ENCODE data around the gene SREBF1. TPM values are rescaled to one million over a fixed set of nuclear protein-coding genes. Genes with fewer than 3 reads are reported as not detected.

The SREBF1 gene
- total and polyA plus RNA-seq, 10 of the 15 experiments (the other 5 are each of a cell fraction or from before 2014, with no cell fraction given) = 1.4 to 84.6 (median 20.4) TPM

- CTCF ChIA-PET = interaction anchor here (1.0 to 1.3 kb wide), 2 partner anchors 12 to 42 kb away, joined by 3 to 5 read pairs; no protein-coding TSS in a partner anchor
- no peak for TF ChIP-seq SIX5 (IDR thresholded peaks at IDR 0.05; ENCODE audit: low read depth, low read length, severe bottlenecking)
- TF ChIP-seq SIN3A (IDR thresholded peaks at IDR 0.05; ENCODE audit: low read depth, low read length) = no peak
- no peak for TF ChIP-seq POLR2AphosphoS5 (IDR thresholded peaks at IDR 0.05; ENCODE audit: low read length)
- no peak for TF ChIP-seq CBX5 (IDR thresholded peaks at IDR 0.05; ENCODE audit: low read depth)
- TF ChIP-seq JUNB (IDR thresholded peaks at IDR 0.05) = no peak
- no peak for TF ChIP-seq NFYB (IDR thresholded peaks at IDR 0.05; ENCODE audit: insufficient read depth, low read depth, low read length)
- TF ChIP-seq FOXK2 (IDR thresholded peaks at IDR 0.05) = no peak
- no peak for TF ChIP-seq ZBTB33 (IDR thresholded peaks at IDR 0.05)
- TF ChIP-seq NFYA (IDR thresholded peaks at IDR 0.05; ENCODE audit: borderline replicate concordance, low read depth, low read length) = no peak
- H3K9ac ChIP-seq (ENCODE audit: control insufficient read depth, insufficient read depth, low read length) = no peak overlapping the region
Measured at GRCh38 chr17:17876959-17877528, 40.3 kb upstream of the SREBF1 start.

More at GRCh38 chr17:17876959-17877528, 40.3 kb upstream of the SREBF1 start:
- no peaks in the 10 kb centered on the region for H3K9me3 ChIP-seq (replicated peaks; ENCODE audit: control insufficient read depth, insufficient read depth, low read length)
- DNase-seq (ENCODE audit: low read depth, low spot score) (no peak), FAIRE-seq (no peak), ATAC-seq (no peak)
- 100% methylated on average over 6 of the region's 6 CpGs for WGBS (ENCODE audit: insufficient coverage, insufficient replicate concordance, low lambda C conversion rate, missing lambda C conversion rate)
- H3K4me3 ChIP-seq = no peak overlapping the region
- H3K27me3 ChIP-seq (replicated peaks in 1 of 2; ENCODE audit: control insufficient read depth in 2 of 2, insufficient read depth in 2 of 2, low read length in 1 of 2) = no peaks in the 10 kb centered on the region
- H3K27ac ChIP-seq (ENCODE audit: control insufficient read depth, insufficient read depth) = no peak overlapping the region
- in situ Hi-C loops (cut with MboI) (no loop called here), intact Hi-C loops (cut with micrococcal nuclease; ENCODE audit: unreplicated experiment) (no loop called here)
- ChIA-PET RAD21 (ENCODE audit: unreplicated experiment) (interaction anchor here (0.5 to 1.5 kb wide), 2 partner anchors 8 to 10 kb away, joined by 3 read pairs; no protein-coding TSS in a partner anchor), POLR2A (no interaction called here), SMC1A (ENCODE audit: uncharacterized antibody, unreplicated experiment) (interaction anchor here (1.4 kb wide), 1 partner anchor 42 kb away, joined by 3 read pairs; no protein-coding TSS in a partner anchor)
- peaks cover 0 to 10% of the 10 kb centered on the region in 2 experiments; a peak in 2 of 4 replicates for H3K36me3 ChIP-seq (ENCODE audit: control insufficient read depth in 2 of 2, insufficient read depth in 2 of 2, low read length in 1 of 2)
- H4K20me1 ChIP-seq (ENCODE audit: control insufficient read depth, insufficient read depth) = no peaks in the 10 kb centered on the region
- H3K79me2 ChIP-seq (ENCODE audit: control insufficient read depth, insufficient read depth, low read length) = no peaks in the 10 kb centered on the region
- no peaks in the 10 kb centered on the region for H3K4me1 ChIP-seq (ENCODE audit: control insufficient read depth, insufficient read depth, low read length)
- no peak overlapping the region for H2AFZ ChIP-seq (ENCODE audit: control insufficient read depth, low read depth, low read length)
- BruUV-seq (replicated peaks) = no TSS peak
- no peak overlapping the region for H3K4me2 ChIP-seq (ENCODE audit: control insufficient read depth, insufficient read depth)

Measured in GM12878 (cell line).